ENCODE results near the gene TSPEAR.

Gene TSPEAR

DNA sequence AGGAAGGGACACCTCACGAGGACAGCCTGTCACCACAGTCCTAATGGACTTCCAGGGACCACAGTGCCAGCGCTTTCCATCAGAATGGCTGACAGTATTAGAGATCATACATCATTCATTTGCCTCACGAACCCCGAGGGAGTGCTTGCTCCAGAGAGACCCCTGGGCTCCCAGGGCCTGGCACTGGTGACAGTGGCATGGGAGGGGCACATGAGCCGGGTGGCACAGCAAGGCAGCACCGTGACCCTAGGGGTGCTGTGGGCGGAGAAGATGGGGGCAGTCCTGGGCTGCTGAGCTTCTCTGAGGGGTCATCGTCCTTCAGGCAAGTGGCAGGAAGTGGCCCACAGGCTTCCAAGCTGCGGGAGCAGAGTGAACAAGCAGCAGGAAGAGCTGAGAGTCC lies 16.4 kb upstream of the TSPEAR start:
- TF ChIP-seq, protein P1, sequence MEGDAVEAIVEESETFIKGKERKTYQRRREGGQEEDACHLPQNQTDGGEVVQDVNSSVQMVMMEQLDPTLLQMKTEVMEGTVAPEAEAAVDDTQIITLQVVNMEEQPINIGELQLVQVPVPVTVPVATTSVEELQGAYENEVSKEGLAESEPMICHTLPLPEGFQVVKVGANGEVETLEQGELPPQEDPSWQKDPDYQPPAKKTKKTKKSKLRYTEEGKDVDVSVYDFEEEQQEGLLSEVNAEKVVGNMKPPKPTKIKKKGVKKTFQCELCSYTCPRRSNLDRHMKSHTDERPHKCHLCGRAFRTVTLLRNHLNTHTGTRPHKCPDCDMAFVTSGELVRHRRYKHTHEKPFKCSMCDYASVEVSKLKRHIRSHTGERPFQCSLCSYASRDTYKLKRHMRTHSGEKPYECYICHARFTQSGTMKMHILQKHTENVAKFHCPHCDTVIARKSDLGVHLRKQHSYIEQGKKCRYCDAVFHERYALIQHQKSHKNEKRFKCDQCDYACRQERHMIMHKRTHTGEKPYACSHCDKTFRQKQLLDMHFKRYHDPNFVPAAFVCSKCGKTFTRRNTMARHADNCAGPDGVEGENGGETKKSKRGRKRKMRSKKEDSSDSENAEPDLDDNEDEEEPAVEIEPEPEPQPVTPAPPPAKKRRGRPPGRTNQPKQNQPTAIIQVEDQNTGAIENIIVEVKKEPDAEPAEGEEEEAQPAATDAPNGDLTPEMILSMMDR (IDR thresholded peaks at IDR 0.05; ENCODE audit: low read depth, low read length): no peak
- H3K4me3 ChIP-seq (ENCODE audit: low read depth, low read length): no peak overlapping the region

DNA sequence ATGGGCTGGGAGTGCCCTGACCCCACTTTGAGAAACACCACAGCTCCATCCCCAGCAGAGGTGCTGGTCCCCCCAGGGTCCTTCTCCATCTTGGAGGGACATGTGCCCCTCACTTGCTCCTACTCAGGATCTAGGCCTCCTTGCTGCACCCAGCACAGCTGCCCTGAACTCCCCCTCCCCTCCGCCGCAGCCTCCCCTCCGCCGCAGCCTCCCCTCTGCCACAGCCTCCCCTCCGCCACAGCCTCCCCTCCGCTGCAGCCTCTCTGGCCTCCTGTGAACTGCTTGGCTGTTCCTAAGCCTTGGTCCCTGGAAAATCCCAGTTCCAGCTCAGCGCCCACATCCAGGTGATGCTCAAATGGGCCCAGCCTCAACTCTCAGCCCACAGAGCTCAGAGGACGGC lies 15.9 kb upstream of the TSPEAR start:
- no peak overlapping the region for H3K4me3 ChIP-seq (ENCODE audit: low read depth, low read length)
- TF ChIP-seq, protein P1 (IDR thresholded peaks at IDR 0.05; ENCODE audit: low read depth, low read length): no peak

DNA sequence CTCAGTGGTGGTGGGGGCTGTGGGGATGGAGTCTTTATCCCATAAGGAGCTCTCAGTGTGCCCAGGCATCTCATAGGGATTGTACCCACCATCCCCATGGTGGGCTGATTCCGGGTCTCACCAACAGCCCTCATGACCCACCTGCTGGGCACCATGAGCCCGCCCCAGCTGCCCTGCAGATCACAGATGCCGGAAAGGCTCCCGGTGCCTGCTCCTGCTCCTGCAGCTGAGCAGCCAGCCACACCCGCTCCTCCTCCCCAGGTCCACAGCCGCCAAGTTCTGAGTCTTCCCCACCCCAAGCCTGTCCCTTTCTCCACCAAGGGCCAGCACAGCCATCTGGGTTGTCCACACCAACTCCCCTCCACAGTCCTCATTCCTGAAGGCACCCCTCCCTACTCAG lies 15.5 kb upstream of the TSPEAR start:
- TF ChIP-seq, protein P1 (IDR thresholded peaks at IDR 0.05; ENCODE audit: low read depth, low read length): no peak

DNA sequence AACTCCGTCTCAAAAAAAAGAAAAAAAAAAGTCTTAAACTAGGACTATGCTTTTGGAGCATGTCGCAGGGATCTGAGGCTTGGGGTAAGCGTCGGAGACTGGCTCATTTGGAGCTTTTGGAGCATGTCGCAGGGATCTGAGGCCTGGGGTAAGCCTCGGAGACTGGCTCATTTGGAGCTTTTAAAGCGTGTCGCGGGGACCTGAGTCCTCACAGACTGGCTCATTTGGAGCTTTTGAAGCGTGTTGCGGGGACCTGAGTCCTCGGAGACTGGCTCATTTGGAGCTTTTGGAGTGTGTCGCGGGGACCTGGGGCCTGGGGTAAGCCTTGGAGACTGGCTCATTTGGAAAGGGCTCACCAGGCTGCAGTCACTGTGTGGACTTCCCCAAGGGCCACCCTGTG lies 13.6 kb upstream of the TSPEAR start:
- no peak overlapping the region for H3K4me3 ChIP-seq (ENCODE audit: low read depth, low read length)
- TF ChIP-seq, protein P1 (IDR thresholded peaks at IDR 0.05; ENCODE audit: low read depth, low read length): no peak

More for the DNA sequence above, 15.5 kb upstream of the TSPEAR start:
- no peak overlapping the region for H3K4me3 ChIP-seq (ENCODE audit: low read depth, low read length)

DNA sequence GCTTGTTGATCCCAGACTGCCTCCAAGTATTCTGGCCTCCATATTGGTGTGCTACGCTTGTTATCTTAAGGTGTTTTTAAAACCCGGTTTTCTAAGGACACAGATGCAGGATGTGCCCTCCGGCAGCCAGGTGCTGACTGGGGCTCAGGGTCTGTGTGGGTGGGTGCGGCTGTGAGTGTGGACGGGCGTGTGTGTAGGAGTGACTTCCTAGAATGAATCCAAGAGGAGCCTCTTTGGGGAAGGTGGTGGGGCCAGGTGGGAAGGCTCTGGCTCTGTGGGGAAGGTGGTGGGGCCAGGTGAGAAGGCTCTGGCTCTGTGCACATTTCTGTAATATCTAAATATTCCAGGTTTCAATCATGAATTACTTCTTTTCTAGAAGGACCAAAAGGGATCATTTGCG lies 12.8 kb upstream of the TSPEAR start:
- H3K4me3 ChIP-seq (ENCODE audit: low read depth, low read length): no peak overlapping the region
- TF ChIP-seq, protein P1 (IDR thresholded peaks at IDR 0.05; ENCODE audit: low read depth, low read length): no peak

DNA sequence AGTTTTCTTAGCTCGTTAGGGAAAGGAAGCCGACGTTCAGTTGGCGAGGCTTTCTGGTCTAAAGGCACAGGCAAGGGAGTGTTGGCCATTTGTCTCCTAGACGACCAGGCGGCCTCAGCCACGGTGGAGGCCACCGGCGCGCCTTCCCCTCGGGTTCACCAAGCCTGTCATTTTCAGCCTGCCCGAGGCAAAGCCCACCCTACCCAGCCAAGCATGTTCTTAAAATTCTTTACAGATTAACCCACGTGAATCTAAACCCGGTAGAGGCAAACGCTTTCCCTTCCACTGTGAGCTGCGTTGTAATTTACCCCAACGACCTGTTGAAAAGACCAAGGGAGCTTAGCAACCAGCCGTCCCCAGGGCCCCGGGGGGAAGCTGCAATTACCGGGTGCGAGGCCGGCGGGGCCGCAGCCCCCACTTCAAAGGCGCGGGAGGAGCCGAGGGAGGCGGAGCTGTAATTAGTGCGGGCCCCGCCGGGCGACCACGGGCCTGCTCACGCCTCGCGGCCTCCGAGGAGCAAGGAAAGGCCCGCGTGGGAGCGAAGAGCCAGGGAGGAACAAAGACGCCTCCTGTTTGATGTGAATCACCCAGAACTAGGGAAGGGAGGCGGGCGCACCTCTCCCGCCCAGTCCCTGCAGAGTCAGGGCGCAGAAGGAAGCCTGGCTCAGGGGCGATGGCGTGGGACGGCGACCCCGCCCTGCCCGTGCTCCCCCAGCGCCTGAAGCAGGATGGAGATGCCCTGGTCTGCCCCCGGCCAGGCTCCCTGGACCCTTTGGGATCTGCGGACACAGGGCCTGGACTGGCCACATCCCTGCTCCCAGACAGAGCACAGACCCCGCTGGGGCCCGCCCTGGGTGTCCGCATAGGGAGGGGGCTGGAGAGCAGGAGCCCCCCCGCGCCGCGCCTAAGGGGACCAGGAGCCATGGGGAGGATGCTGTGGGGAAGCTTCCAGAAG lies 12.1 kb upstream of the TSPEAR start:
- H3K4me3 ChIP-seq (ENCODE audit: low read depth, low read length): no peak overlapping the region
- TF ChIP-seq, protein P1 (IDR thresholded peaks at IDR 0.05; ENCODE audit: low read depth, low read length): no peak

DNA sequence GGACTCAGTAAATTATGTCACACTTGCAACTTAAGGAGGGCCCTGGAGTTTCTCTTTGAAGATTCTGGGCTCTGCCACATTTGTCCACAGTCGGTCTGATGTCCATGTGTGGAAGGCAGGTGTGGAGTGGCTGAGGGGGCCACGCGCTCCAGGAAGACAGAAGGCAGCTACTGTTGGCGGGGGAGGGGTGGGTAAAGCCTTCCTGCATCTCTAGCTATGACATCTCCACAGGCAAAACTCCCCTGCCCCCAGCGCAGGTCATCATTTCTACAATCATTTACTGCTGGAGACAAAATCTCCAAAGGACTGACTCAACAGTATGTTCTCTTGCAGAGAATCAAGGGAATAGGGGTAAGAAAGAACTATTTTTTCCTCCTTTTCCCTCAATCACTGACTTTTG lies 11.4 kb upstream of the TSPEAR start:
- TF ChIP-seq, protein P1 (IDR thresholded peaks at IDR 0.05; ENCODE audit: low read depth, low read length): no peak
- no peak overlapping the region for H3K4me3 ChIP-seq (ENCODE audit: low read depth, low read length)

Measured in WI38 (cell line).